NCI-H146 (cell line): ENCODE measurements around the gene ARHGAP28.

Experiments used
- DNase-seq: peaks from one replicate; lab custom pipeline; 2025; lab: John Stamatoyannopoulos, UW

The ARHGAP28 gene

DNA sequence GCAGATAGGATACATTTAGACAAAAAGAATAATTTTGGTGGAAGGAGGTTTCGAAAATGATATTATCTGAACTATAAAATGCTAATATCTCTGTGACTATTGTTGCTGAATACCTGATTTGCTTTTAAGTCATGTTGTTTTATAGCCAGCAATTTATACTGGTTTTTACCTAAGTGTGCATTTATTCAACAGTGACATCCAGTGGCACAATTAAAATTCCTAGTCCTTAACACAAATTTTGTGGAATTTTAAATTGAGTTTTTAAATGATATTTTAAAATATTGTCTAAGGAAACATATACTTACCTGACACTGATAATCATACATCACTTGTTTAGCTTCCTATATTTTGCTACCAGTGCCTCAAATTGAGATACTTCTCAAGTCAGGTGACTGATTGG is 144.8 kb downstream of the ARHGAP28 start:
- no peak for DNase-seq

DNA sequence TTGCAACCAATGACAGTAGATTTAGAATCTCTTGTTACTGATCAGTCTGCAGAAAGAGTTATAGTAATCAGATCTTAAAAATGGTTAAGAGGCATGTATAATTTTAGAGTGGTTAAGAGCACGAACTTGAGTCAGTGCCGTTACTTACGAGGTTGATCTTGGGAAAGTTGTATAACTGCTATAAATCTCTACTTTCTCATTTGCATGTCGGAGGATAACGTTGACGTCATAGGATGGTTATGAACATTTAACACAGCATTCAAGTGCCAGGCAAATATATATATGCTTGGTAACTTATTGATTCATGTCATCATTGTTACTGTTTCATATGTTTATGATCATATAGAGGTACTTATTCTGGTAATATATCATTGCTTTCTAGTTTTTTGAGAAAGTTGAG is 146.2 kb downstream of the ARHGAP28 start:
- no peak for DNase-seq

DNA sequence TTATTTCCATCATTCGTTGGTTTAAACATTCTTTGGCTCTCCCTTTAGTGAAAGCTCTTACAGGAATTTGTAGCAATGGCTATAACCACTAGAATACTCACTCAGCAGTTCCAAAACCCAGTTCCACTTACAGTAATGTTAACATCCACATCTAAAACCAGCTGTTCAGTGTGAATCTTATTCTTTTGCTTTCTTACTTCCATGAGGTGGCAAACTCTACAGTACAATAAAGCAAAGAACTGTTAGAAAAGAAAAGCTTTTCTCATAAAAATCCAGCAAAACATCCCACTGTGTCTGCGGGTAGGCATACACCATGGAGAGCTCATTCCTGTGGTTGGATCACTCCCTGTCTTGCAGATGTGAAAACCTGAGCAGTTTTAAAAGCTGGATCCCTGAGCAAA is 147.1 kb downstream of the ARHGAP28 start:
- no peak for DNase-seq

DNA sequence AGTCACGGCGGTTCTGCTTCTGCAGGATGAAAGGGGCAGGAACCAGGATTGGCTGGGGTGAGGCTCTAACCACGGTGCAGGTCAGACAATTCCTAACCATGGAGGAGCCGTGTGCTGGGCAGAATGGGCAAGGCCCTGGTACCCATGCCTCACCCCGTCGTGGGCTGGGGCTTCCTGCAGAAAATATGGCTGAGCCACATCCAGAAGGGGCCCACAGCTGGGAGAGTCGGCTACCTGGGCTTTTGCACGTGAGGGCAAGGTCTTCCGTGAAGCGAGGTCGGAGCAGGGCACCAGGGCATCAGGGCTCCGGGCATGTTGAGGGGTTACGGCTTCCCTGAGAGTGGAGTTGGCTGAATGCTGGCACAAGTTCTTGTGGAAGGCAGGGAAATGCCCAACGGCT is 147.8 kb downstream of the ARHGAP28 start:
- DNase-seq, result no peak

DNA sequence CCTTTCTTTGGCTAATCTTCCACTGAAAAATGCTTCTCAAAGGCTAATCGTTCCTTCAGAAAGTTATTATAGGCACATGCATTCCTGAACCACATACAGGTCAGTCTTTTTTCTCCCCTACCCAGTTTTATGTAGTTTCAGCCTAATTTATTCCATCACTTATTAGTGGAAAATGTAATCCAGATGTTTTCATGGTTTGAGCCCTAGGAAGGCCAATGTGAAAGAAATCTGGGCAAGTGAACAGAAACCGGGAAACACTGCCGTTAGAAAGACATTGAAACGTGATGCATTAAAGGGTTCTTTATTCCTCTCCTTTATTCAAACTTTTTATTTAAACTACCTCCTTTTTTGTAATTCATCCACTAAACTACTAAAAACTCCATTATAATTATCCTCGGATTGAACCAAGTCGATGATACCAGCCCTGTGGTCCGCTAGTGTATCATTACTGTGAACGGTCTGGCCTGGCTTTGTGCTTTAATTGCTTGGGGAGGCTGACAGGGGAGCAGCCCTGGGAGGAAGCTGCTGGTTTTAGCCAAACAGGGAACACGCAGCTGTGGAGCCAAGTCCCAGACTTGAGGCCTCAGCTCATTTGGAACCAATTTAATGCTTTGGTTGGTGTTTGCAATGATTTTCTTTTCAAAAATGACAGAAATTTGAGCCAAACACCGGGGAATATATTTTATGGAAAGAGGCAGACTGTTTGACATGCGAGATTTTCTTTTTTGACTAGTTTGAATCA is 149.2 kb downstream of the ARHGAP28 start:
- DNase-seq, result no peak

DNA sequence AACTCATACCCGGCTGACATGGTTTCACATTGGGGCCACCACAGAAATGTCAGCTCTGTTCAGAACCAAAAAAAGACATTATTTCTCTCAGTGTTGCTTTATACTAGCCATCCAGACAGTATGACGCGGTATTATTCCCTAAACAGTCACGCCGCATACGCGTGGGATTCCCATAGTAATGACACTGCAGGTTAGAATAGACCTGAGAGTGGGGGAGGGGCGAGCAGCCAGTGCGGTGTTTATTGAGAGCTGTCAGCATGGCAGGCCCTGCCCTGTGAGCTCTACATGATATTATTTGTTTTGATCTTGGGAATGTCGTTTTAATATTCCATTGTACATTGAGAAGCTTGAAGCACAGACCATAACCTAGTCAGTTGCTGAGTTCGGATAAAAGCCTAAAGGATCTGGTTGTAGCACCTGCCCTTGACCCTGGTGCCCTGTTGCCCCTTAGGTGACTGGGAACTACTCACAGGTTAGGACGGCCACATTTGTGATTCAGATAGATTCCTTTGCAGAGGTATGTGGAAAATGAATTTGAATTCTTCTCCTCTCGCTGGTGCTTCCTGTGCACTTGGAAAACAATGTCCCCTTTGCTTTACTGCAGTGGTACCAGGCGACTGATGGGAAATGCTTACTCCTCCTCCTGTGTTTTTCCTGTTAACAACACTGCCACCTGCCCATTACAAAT is 150.1 kb downstream of the ARHGAP28 start:
- DNase-seq, result no peak

DNA sequence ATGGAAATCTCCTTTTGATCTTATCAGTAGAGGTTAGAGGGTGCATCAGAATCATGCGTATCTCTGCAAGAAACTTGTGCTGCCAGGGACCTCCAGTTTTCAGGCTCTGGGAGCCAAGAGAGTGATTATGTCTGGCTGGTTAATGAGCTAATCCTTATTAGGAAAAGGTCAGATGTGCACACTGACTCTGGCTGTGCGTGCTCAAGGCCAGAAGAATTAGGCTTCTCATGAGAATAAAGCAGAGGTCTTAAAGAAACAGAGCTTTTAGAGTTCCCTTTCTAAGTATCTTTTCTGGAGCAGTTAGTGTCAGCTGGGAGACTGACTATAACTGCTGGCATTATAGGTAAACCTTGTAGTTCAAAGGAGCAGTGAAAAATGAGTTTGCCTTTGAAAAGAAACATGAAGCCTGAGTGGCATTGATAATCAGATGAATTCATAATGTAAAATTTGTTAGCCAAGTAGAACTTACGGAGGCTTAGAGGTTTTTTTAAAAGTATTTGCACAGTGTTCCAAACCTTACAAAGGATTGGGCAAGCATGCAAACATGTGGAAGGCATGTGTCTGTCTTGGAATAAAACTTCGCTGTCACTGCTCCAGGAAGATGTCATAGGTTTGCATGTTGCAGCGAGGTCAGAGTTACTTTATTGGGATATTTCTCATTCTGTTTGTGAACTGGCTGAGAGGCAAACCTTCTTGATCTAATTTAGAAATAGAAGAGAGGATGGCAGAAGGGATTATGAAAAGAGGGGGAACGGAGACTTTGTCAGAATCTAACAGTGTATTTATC is 151.7 kb downstream of the ARHGAP28 start:
- no peak for DNase-seq

DNA sequence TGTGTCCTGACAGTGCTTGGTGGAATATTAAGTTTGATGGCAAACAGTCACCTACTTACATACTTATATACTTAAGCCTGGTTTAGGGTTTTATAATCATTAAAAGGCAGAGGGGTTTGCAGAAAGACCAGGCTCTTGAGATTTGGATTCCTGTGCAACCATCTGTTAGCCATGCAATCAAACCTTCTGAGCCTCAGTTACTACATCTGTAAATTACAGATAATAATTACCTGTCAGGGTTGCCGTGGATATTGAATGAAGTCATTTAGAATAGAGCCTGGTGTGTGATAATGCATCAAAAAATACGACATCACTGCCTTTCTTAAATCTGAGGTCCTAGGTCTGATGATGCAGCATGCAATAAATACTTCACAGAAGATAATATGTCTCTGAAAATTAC is 152.9 kb downstream of the ARHGAP28 start:
- DNase-seq, result no peak

DNA sequence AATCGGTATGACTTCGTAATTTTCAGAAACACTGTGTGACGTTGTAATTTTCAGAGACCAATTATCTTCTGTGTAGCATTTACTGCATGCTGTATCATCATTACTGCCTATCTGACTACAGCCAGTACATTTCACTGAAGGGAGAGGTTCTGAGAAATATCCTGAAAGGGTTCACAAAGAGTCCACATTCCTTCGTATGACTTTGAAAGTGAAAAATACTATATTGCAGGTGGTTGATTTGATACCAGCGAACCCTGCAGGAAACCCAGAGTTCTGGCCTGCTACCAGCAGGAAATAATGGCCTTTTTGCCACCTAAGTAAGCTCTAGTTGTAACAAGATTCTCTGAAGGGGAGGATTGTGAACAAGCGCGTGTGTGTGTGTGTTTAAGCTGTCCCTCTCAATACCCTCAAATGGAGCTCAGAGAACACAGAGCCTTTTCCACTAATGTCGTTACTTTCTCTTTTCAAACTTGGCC is 155.5 kb downstream of the ARHGAP28 start:
- DNase-seq, result no peak

DNA sequence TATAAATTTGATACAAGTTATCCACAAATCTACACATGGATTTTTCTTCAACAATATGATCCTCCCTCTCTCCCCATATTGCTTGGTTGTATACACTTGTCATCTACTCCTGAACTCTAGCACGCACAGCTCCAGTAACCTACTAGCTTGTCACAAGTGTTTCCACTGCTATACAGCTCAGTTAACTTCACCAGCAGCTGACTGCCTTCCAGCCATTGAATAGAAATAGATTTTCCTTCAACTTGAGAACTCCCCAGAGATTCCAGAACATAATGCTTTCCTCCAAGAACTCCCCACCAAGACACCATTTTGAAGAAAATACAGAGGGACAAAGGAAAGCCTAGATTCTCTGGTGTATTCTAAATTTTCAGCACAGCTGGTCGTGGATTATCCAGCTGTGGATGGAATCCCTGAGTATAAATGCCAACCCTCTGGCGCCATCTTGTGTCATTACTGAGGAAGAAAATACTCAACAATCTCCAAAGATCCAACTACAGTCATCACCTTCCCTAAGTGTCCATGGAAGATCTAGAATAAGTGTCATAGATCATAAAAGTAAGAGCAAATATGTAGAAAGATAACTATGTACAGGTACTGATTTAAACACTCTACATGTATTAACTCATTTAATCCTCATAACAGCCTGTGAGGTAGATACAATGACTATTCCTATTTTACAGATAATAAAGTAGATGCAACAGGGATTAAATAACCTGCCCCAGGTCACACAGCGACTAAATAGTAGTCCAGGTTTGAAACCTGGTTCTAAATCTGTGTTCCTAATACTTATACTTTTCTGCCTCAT is 156.7 kb downstream of the ARHGAP28 start:
- peak; percentile 45 for DNase-seq

DNA sequence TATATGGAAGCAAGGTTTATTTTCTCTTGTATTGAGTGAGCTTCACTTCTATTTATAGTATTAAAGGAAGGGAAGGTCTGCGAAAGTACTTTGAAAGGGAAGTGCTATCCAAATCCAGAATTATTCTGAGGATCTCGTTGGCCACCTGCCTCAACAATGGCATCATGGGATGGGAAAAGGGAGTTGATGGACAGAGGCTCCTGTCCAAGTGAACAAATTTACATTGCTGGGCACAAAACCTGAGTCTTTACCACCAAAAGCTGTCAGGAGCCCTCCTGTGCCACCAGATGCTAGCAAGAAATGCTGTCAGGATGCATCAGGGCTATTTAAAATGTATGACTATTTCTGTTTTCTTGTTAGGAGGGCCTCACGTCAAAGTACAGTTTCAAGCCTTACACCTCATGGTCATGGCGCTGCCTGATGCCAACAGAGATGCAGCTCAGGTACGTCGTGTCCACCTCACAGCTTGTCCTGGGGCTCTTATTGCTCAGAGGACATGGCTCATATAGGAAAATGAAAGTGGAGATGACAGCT is 157.3 kb downstream of the ARHGAP28 start:
- no peak for DNase-seq

DNA sequence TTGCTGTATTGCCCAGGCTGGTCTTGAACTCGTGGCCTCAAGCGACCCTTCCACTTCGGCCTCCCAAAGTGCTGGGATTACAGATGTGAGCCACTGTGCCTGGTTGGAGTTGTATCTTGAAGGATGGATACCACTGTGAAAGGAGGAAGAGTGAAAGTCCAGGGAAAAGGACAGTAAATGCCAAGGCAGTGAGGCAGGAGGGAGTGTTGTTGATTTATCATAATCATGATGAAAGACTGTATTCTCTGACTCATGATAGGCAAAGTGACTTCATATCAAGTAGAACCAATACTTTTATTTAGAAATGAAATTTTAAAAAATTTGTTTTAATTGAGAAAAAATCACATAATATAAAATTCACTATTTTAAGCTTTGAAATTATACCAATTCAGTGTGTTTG is 162.3 kb downstream of the ARHGAP28 start:
- no peak for DNase-seq

DNA sequence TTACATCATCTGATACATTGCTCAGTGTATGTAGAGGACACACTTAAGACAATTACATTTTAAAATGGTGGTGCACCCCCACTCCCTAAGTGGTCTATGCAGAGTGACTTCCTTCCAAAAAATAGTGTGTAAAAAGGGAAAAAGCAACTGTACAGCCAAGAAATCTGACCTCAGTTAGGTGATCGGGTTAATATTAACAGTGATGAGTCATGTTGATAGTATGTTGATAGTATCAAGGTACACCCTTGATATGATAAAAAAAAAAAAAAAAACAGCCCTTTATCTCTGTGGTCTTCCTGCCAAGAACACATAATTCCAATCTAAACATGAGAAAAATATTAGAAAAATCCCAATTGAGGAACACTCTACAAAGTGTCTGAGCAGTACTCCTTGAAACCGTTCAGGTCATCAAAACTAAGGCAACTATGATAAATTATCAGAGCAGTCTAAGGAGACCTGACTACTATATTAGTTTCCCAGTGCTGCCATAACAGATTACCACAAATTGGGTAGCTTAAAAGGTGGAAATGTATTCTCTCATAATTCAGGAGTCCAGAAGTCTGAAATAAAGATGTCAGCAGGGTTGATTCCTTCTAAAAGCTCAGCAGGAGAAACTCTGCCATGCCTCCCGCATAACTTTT is 171.9 kb downstream of the ARHGAP28 start:
- DNase-seq, result no peak

DNA sequence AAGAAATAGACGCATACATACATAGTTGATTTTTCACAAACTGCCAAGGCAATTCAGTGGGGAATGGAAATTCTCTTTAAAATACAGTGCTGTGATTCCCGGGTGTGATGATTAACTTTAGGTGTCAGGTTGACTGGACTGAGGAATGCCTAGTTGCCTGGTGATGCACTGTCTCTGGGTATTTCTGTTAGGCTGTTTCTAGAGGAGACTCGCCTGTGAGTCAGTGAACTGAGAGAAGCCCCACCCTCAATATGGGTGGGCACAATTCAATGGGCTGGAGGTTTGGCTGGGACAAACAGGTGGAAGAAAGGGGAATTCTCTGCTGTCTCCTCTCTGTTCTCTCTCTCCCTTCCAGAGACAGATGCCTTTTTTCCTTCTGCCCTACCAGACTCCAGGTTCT is 187.6 kb downstream of the ARHGAP28 start:
- DNase-seq, result no peak

DNA sequence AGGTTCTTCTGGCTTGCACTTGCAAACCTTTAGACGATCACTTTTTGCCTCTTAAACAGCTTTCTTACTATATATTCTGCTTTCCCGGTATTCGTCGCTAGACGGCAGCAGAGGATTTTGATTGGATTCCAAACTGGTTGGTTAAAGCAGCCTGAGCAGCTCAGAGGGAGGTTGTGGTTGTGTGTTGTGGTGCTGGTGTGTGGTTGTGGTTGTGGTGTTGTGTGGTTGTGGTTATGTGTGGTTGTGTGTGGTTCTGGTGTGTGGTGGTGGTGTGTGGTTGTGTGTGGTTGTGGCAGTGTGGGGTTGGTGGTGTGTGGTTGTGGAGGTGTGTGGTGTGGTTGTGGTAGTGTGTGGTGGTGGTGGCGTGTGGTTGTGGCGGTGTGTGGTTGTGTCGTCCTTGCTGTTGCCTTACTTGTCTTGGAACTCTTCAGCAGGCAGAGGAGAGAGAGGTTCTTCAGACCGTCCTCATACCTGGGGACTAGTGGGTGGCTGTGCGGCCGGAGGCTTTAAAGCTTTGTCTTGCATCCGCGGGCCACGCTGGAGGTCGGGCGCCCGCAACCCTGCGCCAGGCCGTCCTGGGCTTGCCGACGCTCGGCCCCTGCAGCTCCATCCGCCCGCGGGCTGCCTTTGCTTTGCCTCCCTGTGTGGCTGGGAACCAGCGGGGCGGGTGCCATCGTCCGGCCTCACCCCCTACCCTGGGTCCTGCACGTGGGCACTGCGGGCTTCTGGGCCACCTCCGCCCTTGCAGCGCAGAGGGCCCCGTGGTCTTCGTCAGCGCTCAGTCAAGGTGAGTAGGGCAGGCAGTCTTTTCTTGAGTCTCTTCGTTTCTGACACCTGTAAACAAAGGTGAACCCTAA is 190.8 kb downstream of the ARHGAP28 start:
- peak; percentile 21 for DNase-seq

DNA sequence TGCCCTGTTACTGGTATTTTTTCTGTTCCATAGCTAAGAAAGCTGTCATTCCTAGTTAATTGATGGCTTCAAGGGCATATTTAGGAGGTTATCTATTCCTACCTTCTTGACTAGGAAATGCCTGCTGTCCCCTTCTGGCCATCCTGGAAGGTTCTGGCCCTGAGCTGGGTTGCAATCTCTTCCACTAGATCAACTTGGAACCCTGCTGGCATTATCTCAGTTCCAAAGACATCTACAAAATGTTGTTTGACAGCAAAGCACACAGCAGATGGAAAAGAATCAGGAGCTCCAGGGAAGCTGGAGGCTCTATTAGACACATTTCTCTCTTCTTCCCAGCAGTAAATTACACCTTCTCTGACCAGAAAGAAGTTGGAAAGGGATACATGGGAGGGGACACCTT is 192.1 kb downstream of the ARHGAP28 start:
- no peak for DNase-seq

DNA sequence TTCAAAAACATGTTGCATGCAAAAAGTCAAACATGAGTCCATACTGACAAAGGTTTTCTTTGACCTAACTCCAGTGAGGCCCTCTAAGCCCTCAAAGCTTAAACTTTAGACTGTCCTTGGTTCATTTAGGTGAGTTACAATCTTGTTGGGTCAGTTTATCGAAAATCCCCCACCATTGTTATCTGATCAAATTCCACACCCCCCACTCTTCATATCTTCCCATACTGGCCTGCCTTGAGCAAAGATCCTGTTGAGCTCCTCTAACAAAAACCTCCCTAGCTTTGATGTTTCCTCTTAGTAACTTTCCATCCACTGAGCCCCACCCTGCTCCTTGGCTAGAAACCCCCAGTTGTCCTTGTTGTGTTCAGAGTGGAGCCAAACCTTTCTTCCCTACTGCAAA is 193.7 kb downstream of the ARHGAP28 start:
- DNase-seq, result no peak

DNA sequence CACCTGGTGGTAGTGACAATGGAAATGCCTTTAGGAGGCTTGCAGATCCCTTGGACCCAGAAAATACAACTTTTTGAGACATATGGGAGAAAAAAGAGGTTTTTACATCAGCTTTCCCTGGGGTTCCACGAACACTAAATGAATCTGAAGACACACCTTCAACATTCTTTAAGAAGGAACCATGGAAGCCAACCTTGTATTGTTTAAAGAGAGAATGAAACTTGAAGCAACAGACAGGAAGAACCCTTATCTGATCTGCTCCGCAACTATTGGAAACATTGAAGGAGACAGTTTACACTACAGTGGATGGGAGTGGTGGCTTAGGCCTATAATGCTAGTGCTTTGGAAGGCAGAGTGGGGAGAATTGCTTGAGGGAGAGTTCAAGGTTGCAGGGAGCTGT is 197.6 kb downstream of the ARHGAP28 start:
- DNase-seq, result no peak

DNA sequence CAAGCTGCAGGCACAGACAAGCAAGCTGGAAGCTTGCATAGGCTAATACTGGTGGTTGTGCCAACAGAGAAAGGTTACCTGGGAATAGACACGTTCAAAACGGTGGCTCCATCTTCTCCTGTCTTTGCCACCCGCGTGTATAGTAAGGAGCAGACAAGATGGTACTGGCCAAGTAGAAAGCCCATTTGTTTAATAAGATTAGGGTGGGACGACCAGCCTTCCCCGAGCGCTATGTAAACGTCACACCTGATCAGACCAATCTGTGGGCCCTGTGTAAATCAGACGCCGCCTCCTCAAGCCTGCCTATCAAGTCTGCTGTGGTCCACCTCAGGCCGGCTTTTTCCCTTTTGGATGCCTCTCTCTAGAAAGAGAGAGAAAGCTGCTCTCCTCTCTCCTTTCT is 198.8 kb downstream of the ARHGAP28 start:
- no peak for DNase-seq

DNA sequence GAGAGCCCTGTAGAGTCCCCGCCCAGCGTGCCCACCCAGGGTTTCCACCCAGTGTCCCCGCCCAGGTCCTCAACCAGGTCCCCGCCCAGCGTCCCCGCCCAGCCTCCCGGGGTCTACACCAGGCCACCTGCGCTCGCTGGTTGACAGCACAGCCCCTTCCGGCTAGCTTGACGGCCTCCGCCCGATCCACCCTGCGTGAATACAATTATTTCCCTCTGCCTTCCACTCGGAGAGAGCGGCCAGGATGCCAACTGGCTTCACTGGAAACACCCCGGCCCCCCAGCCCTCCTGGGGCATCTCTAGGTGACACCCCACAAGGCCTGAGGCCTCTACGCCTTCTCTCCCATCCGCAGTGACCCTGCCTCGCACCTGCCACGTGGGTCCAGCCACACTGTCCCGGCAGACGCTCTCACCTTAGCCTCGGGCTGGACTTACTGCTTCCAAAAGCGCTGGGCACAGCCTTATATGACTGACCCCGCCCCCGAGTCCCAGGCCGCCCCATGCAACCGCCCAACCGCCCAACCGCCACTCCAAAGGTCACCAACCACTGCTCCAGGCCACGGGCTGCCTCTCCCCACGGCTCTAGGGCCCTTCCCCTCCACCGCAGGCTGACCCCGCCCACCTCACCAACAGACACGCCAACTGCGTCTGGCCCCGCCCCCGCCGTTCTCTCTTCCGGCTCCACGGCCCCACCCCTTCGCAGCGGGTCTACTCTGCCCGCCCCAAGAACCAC is 200.0 kb downstream of the ARHGAP28 start:
- DNase-seq, result no peak
